GM12873 (cell line): ENCODE measurements around the gene ADAMTS19.

Source experiments
- CTCF ChIP-seq: IDR thresholded peaks from 2 replicates; pipeline ENCODE4 v1.5.1; 2012; ENCODE audit warnings: low read depth, mild to moderate bottlenecking, moderate library complexity, low read length, control low read depth; ENCODE audit not compliant: insufficient read depth; ENCODE audit errors: missing control alignments

The ADAMTS19 gene

GRCh38 chr5:129448654-129449053 lies 11.4 kb upstream of the ADAMTS19 start:
- no peak for TF ChIP-seq CTCF

- TF ChIP-seq CTCF = no peak
Measured at GRCh38 chr5:129454461-129454860, 5.6 kb upstream of the ADAMTS19 start.

GRCh38 chr5:129459450-129459776 lies 685 bp upstream of the ADAMTS19 start:
- TF ChIP-seq CTCF = no peak

GRCh38 chr5:129460672-129460935 lies 506 bp downstream of the ADAMTS19 start:
- TF ChIP-seq CTCF = no peak

- TF ChIP-seq CTCF = peak; percentile 17
Measured at GRCh38 chr5:129460936-129461710, 1.0 kb downstream of the ADAMTS19 start.

GRCh38 chr5:129461711-129462332 lies 1.7 kb downstream of the ADAMTS19 start:
- TF ChIP-seq CTCF = no peak

- no peak for TF ChIP-seq CTCF
Measured at GRCh38 chr5:129465776-129466344, 5.8 kb downstream of the ADAMTS19 start.
